Endodermal cell (in vitro differentiated cells): Measurements from ENCODE around the gene APAF1. TPM values are rescaled to one million over a fixed set of nuclear protein-coding genes. Genes with fewer than 3 reads are reported as not detected.
"Not testable (repeated sequence)": the region's sequence is repeated elsewhere in the genome, so short reads cannot be mapped to it uniquely, and the experiment has no call there.

Experiments used
- DNase-seq: peaks from one replicate; pipeline ENCODE4 v3.0.0-alpha.2; 2017
- H3K27ac ChIP-seq: 2 replicates; pipeline ENCODE4 v1.5.1; 2013; ENCODE audit warnings: mild to moderate bottlenecking, low read depth, low read length, moderate library complexity
- H3K27me3 ChIP-seq: 2 replicates; pipeline ENCODE4 v1.6.1; 2013; ENCODE audit warnings: mild to moderate bottlenecking, low read length, moderate library complexity; ENCODE audit not compliant: insufficient read depth, control insufficient read depth, poor library complexity, severe bottlenecking
- H3K36me3 ChIP-seq: 2 replicates; pipeline ENCODE4 v1.7.0; 2013; ENCODE audit warnings: mild to moderate bottlenecking, low read length, moderate library complexity; ENCODE audit not compliant: control insufficient read depth, insufficient read depth
- H3K4me1 ChIP-seq: one replicate; pipeline ENCODE4 v1.7.0; 2013; ENCODE audit warnings: low read length; ENCODE audit not compliant: control insufficient read depth, insufficient read depth
- H3K4me3 ChIP-seq: 2 replicates; pipeline ENCODE4 v1.5.1; 2013; ENCODE audit warnings: mild to moderate bottlenecking, low read length, moderate library complexity
- H3K9ac ChIP-seq: 2 replicates; pipeline ENCODE4 v1.6.1; 2013; ENCODE audit warnings: mild to moderate bottlenecking, low read length, moderate library complexity; ENCODE audit not compliant: poor library complexity, severe bottlenecking; ENCODE audit errors: extremely low read depth
- H3K9me3 ChIP-seq: 2 replicates; pipeline ENCODE4 v1.6.1; 2013; ENCODE audit warnings: mild to moderate bottlenecking, low read length, moderate library complexity; ENCODE audit not compliant: control insufficient read depth
- H3K27ac Mint-ChIP-seq: 2 replicates; pipeline ENCODE4 v1.8.0; 2020; ENCODE audit warnings: mixed read lengths
- H3K27me3 Mint-ChIP-seq: 2 replicates; pipeline ENCODE4 v1.8.0; 2021; ENCODE audit warnings: mild to moderate bottlenecking, mixed read lengths; ENCODE audit not compliant: insufficient read depth
- H3K36me3 Mint-ChIP-seq: 2 replicates; pipeline ENCODE4 v1.8.0; 2020; ENCODE audit warnings: low read depth, mixed read lengths
- H3K4me1 Mint-ChIP-seq: 2 replicates; pipeline ENCODE4 v1.8.0; 2020; ENCODE audit warnings: mixed read lengths
- H3K4me3 Mint-ChIP-seq: 2 replicates; pipeline ENCODE4 v1.8.0; 2020; ENCODE audit warnings: mild to moderate bottlenecking, moderate library complexity, mixed read lengths
- H3K9me3 Mint-ChIP-seq: 2 replicates; pipeline ENCODE4 v1.8.0; 2020; ENCODE audit warnings: mild to moderate bottlenecking, mixed read lengths
- CTCF ChIP-seq: fragments of 200-600 bp; sonication (generic); conservative IDR thresholded peaks from 2 replicates; pipeline ENCODE4 v1.5.0; 2021; ENCODE audit warnings: antibody characterized with exemption, mild to moderate bottlenecking
- WGBS, 2 experiments: methylation state at CpG; one replicate each; pipeline versions ENCODE4 v1.1.5 to v1.1.7; 2013; ENCODE audit warnings: missing lambda C conversion rate in 2 of 2, mixed read lengths in 1 of 2; ENCODE audit not compliant: insufficient coverage in 1 of 2, insufficient read length in 1 of 2; 5-methylcytosine and 5-hydroxymethylcytosine counted together
- long read RNA-seq, 4 experiments: library from polyadenylated mRNA in 2 of 4; library from RNA in 1 of 4; library from capped mRNA in 1 of 4; stranded (forward) in 3 of 4; unstranded in 1 of 4; transcript quantifications; one replicate each; pipeline ENCODE4 v2.0.0, GENCODE V29; 2020 to 2021; ENCODE audit warnings: inconsistent platforms in 1 of 4
- polyA plus RNA-seq, 2 experiments: library from polyadenylated mRNA; stranded (reverse); fragments of 50-300 nt; gene quantifications; one replicate each; pipeline ENCODE4 v1.2.3, GENCODE V29; 2013
- total RNA-seq, 2 donors: library from RNA; stranded (reverse); fragmentation: NEBNext Ultra II Directional in 1 of 2; extraction: Animal tissue kit (Norgen Biotek cat#: 25700) in 1 of 2; gene quantifications; 2 replicates in 1 of 2; 3 replicates in 1 of 2; pipeline ENCODE4 v1.2.1, GENCODE V29; 2021

Gene APAF1, protein sequence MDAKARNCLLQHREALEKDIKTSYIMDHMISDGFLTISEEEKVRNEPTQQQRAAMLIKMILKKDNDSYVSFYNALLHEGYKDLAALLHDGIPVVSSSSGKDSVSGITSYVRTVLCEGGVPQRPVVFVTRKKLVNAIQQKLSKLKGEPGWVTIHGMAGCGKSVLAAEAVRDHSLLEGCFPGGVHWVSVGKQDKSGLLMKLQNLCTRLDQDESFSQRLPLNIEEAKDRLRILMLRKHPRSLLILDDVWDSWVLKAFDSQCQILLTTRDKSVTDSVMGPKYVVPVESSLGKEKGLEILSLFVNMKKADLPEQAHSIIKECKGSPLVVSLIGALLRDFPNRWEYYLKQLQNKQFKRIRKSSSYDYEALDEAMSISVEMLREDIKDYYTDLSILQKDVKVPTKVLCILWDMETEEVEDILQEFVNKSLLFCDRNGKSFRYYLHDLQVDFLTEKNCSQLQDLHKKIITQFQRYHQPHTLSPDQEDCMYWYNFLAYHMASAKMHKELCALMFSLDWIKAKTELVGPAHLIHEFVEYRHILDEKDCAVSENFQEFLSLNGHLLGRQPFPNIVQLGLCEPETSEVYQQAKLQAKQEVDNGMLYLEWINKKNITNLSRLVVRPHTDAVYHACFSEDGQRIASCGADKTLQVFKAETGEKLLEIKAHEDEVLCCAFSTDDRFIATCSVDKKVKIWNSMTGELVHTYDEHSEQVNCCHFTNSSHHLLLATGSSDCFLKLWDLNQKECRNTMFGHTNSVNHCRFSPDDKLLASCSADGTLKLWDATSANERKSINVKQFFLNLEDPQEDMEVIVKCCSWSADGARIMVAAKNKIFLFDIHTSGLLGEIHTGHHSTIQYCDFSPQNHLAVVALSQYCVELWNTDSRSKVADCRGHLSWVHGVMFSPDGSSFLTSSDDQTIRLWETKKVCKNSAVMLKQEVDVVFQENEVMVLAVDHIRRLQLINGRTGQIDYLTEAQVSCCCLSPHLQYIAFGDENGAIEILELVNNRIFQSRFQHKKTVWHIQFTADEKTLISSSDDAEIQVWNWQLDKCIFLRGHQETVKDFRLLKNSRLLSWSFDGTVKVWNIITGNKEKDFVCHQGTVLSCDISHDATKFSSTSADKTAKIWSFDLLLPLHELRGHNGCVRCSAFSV (N-terminal part only)
- 10 to 100 TPM; 23.8 to 32.4 TPM for total RNA-seq
- 20.6 TPM for polyA plus RNA-seq (2013, experiment 1 of 2)
- polyA plus RNA-seq (2013, experiment 2 of 2): 20.0 TPM
- long read RNA-seq, experiment 1, partial matches to known transcripts: 2 of 8 reads
- long read RNA-seq, experiment 1, other reads (novel, unspliced or antisense): 6 of 8 reads
- long read RNA-seq, experiment 2, full-length matches to known transcripts: 24 of 33 reads
- long read RNA-seq, experiment 2, partial matches to known transcripts: 3 of 33 reads
- long read RNA-seq, experiment 2, other reads (novel, unspliced or antisense): 6 of 33 reads
- long read RNA-seq, experiment 3, full-length matches to known transcripts: 3 of 49 reads
- long read RNA-seq, experiment 3, partial matches to known transcripts: 35 of 49 reads
- long read RNA-seq, experiment 3, other reads (novel, unspliced or antisense): 11 of 49 reads
- long read RNA-seq, experiment 4, partial matches to known transcripts: 1 of 2 reads
- long read RNA-seq, experiment 4, other reads (novel, unspliced or antisense): 1 of 2 reads

GRCh38 chr12:98644712-98645571, at the start of gene APAF1, which contains the start of gene IKBIP:
APAF1 (plus strand) TSS chr12:98645290; CDS start chr12:98648360, 3,070 bp downstream.
IKBIP (minus strand) TSS chr12:98644788; CDS start chr12:98644701, 87 bp downstream.
- peaks cover 9% of the 10 kb centered on the region for H3K4me1 Mint-ChIP-seq
- H3K27me3 Mint-ChIP-seq: no peaks in the 10 kb centered on the region
- no peaks in the 10 kb centered on the region for H3K9me3 Mint-ChIP-seq
- Histone ChIP-seq H3K4me3 (peak within 1 kb of the TSS; percentile 100), H3K9me3 (no peaks in the 10 kb centered on the region), H3K27ac (peak within 1 kb of the TSS; percentile 92), H3K4me1 (no peaks in the 10 kb centered on the region), H3K36me3 (peaks cover 23% of the 10 kb centered on the region), H3K27me3 (no peaks in the 10 kb centered on the region), H3K9ac (peak within 1 kb of the TSS; percentile 64)
- WGBS, 2 experiments: 0% methylated on average over 12 to 91 of the region's 91 CpGs
- peaks cover 11% of the 10 kb centered on the region for H3K36me3 Mint-ChIP-seq
- peak within 1 kb of the TSS; percentile 90 for H3K4me3 Mint-ChIP-seq
- peak; percentile 15 for TF ChIP-seq CTCF
- peak within 1 kb of the TSS; percentile 94 for H3K27ac Mint-ChIP-seq
- peak; percentile 100 for DNase-seq

- H3K36me3 Mint-ChIP-seq: peaks cover 69% of the 10 kb centered on the region
- not testable (repeated sequence) for H3K4me3 ChIP-seq, H3K4me1 ChIP-seq, H3K27ac ChIP-seq, H3K9ac ChIP-seq, H3K27me3 ChIP-seq, H3K9me3 Mint-ChIP-seq, H3K4me3 Mint-ChIP-seq, DNase-seq, H3K9me3 ChIP-seq, H3K27me3 Mint-ChIP-seq, H3K27ac Mint-ChIP-seq
- H3K4me1 Mint-ChIP-seq: peaks cover 12% of the 10 kb centered on the region
- 96% methylated on average over 5 of the region's 5 CpGs; no CpG with 5 or more reads in 1 of the 2 experiments for WGBS, 2 experiments
- H3K36me3 ChIP-seq: peaks cover 73% of the 10 kb centered on the region
These were observed 47.8 kb upstream of the APAF1 start for GRCh38 chr12:98597313-98597712.

DNA sequence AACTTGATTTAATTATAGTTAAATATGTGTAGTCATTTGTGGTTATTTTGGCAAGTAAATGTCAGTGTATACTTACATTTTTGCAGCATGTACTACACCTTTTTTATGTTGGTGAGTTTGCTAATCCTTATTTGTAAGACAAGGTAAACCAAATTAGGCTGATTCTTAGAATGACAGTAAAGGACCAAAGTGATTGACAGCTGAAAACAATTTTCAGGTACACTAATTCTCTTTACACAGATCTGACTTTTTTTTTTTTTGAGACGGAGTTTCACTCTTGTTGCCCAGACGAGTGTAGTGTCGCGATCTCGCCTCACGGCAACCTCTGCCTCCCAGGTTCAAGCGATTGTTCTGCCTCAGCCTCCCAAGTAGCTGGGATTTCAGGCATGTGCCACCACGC, 43.2 kb upstream of the APAF1 start:
- H3K9me3 ChIP-seq: no peaks in the 10 kb centered on the region
- 92 to 95% methylated on average over 7 to 8 of the region's 8 CpGs for WGBS, 2 experiments
- Mint-ChIP-seq H3K27me3 (no peaks in the 10 kb centered on the region), H3K4me1 (no peaks in the 10 kb centered on the region), H3K36me3 (peaks cover 67% of the 10 kb centered on the region), H3K27ac (no peak overlapping the region), H3K4me3 (no peak overlapping the region), H3K9me3 (no peaks in the 10 kb centered on the region)
- no peak overlapping the region for H3K4me3 ChIP-seq
- H3K4me1 ChIP-seq: no peaks in the 10 kb centered on the region
- DNase-seq: no peak
- H3K27me3 ChIP-seq: no peaks in the 10 kb centered on the region
- H3K27ac ChIP-seq: no peak overlapping the region
- H3K9ac ChIP-seq: no peak overlapping the region
- peaks cover 71% of the 10 kb centered on the region for H3K36me3 ChIP-seq
- peak; percentile 26 for TF ChIP-seq CTCF
